Neural progenitor cell (in vitro differentiated cells): ENCODE measurements around the gene GOSR2.

Experiments used
- EZH2 ChIP-seq: fragments of 200-600 bp; sonication (generic); IDR thresholded peaks from 2 replicates; pipeline ENCODE4 v1.6.1; 2017; ENCODE audit warnings: antibody characterized with exemption, mild to moderate bottlenecking, moderate library complexity
- TF ChIP-seq, protein P1 (sequence below): fragments of 200-600 bp; sonication (generic); IDR thresholded peaks from 2 replicates; pipeline ENCODE4 v1.5.1; 2017; ENCODE audit warnings: antibody characterized with exemption, mild to moderate bottlenecking

- TF ChIP-seq, protein P1, sequence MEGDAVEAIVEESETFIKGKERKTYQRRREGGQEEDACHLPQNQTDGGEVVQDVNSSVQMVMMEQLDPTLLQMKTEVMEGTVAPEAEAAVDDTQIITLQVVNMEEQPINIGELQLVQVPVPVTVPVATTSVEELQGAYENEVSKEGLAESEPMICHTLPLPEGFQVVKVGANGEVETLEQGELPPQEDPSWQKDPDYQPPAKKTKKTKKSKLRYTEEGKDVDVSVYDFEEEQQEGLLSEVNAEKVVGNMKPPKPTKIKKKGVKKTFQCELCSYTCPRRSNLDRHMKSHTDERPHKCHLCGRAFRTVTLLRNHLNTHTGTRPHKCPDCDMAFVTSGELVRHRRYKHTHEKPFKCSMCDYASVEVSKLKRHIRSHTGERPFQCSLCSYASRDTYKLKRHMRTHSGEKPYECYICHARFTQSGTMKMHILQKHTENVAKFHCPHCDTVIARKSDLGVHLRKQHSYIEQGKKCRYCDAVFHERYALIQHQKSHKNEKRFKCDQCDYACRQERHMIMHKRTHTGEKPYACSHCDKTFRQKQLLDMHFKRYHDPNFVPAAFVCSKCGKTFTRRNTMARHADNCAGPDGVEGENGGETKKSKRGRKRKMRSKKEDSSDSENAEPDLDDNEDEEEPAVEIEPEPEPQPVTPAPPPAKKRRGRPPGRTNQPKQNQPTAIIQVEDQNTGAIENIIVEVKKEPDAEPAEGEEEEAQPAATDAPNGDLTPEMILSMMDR: no peak
- no peak for TF ChIP-seq EZH2
Observed at GRCh38 chr17:46895171-46895570, 27.8 kb upstream of the GOSR2 start.
